Endothelial cell of umbilical vein (primary cell): ENCODE results near the gene HCN2.

ENCODE experiments used
- POLR2A ChIP-seq: IDR thresholded peaks from 2 replicates; pipeline ENCODE4 v1.6.1; 2012; ENCODE audit warnings: low read depth, mild to moderate bottlenecking, control low read depth, low read length
- TF ChIP-seq, protein P1 (sequence below), 2 donors: IDR thresholded peaks; 1 replicate in 1 of 2; 2 replicates in 1 of 2; pipeline ENCODE4 v1.5.1; 2011; ENCODE audit warnings: low read length in 2 of 2, mild to moderate bottlenecking in 2 of 2, moderate library complexity in 2 of 2, control low read depth in 1 of 2, inconsistent platforms in 1 of 2, low read depth in 1 of 2; ENCODE audit not compliant: insufficient read depth in 1 of 2; ENCODE audit errors: extremely low read depth in 1 of 2

DNA sequence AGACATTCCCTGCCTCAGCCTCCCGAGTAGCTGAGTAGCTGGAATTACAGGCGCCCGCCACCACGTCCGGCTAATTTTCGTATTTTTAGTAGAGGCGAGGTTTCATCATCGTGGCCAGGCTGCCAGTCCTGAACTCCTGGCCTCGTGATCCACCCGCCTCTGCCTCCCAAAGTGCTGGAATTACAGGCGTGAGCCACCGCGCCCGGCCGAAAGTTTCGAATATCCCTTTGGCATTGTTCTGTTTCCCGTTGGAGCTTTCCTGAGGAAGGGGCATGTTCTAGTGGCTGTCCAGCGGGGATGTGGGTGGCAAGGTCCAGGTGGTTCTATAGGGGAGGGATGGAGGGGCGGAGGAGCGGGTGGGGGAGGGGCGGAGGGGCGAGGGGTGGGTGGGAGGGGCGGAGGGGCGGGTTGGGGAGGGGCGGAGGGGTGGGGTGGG, 19.4 kb upstream of the HCN2 start:
- TF ChIP-seq, protein P1, sequence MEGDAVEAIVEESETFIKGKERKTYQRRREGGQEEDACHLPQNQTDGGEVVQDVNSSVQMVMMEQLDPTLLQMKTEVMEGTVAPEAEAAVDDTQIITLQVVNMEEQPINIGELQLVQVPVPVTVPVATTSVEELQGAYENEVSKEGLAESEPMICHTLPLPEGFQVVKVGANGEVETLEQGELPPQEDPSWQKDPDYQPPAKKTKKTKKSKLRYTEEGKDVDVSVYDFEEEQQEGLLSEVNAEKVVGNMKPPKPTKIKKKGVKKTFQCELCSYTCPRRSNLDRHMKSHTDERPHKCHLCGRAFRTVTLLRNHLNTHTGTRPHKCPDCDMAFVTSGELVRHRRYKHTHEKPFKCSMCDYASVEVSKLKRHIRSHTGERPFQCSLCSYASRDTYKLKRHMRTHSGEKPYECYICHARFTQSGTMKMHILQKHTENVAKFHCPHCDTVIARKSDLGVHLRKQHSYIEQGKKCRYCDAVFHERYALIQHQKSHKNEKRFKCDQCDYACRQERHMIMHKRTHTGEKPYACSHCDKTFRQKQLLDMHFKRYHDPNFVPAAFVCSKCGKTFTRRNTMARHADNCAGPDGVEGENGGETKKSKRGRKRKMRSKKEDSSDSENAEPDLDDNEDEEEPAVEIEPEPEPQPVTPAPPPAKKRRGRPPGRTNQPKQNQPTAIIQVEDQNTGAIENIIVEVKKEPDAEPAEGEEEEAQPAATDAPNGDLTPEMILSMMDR (IDR thresholded peaks at IDR 0.05; ENCODE audit: extremely low read depth in 1 of 2, insufficient read depth in 1 of 2, low read depth in 1 of 2, low read length in 2 of 2), result no peak
- TF ChIP-seq POLR2A, result no peak
